Measurements from ENCODE around the gene RAB4B.
"Not testable (repeated sequence)": the region's sequence is repeated elsewhere in the genome, so short reads cannot be mapped to it uniquely, and the experiment has no call there.

The RAB4B gene

GRCh38 chr19:40750874-40751537, 27.0 kb upstream of the RAB4B start, which contains the start of gene SNRPA:
TSS of gene SNRPA (plus strand) at chr19:40751203. CDS start at chr19:40751409, 206 bp downstream.
- DNase-seq = peak; percentile 95

- no peak for DNase-seq
Observed at GRCh38 chr19:40752257-40752781, 25.7 kb upstream of the RAB4B start.

- no peak for DNase-seq
Observed at GRCh38 chr19:40754611-40755247, 23.3 kb upstream of the RAB4B start.

GRCh38 chr19:40755248-40755624, 22.8 kb upstream of the RAB4B start:
- DNase-seq = no peak

- DNase-seq = no peak
Observed at GRCh38 chr19:40755791-40756190, 22.3 kb upstream of the RAB4B start.

- DNase-seq = peak; percentile 74
Observed at GRCh38 chr19:40756502-40757110, 21.4 kb upstream of the RAB4B start.

GRCh38 chr19:40758491-40758890, 19.6 kb upstream of the RAB4B start:
- no peak for DNase-seq

- no peak for DNase-seq
Observed at GRCh38 chr19:40759352-40759751, 18.7 kb upstream of the RAB4B start.

- DNase-seq = no peak
Observed at GRCh38 chr19:40762754-40763470, 15.1 kb upstream of the RAB4B start.

- DNase-seq = no peak
Observed at GRCh38 chr19:40763526-40763925, 14.5 kb upstream of the RAB4B start.

- peak; percentile 76 for DNase-seq
Observed at GRCh38 chr19:40763963-40764362, 14.1 kb upstream of the RAB4B start.

GRCh38 chr19:40766385-40766784, 11.7 kb upstream of the RAB4B start:
- not testable (repeated sequence) for DNase-seq

GRCh38 chr19:40768869-40769268, 9.2 kb upstream of the RAB4B start:
- DNase-seq = no peak

GRCh38 chr19:40771101-40771862, 6.8 kb upstream of the RAB4B start:
- DNase-seq = not testable (repeated sequence)

GRCh38 chr19:40774916-40775631, 3.0 kb upstream of the RAB4B start, which contains the start of gene MIA:
TSS of gene MIA (plus strand) at chr19:40775521. CDS start at chr19:40775543, 22 bp downstream.
- DNase-seq = no peak

- DNase-seq = no peak
Observed at GRCh38 chr19:40775632-40776022, 2.4 kb upstream of the RAB4B start.

GRCh38 chr19:40776364-40776763, 1.7 kb upstream of the RAB4B start:
- DNase-seq = no peak

GRCh38 chr19:40776932-40777644, 959 bp upstream of the RAB4B start:
- DNase-seq = peak; percentile 87

GRCh38 chr19:40777645-40777936, 456 bp upstream of the RAB4B start:
- no peak for DNase-seq

- no peak for DNase-seq
Observed at GRCh38 chr19:40778706-40779284, 748 bp downstream of the RAB4B start.

GRCh38 chr19:40780582-40780981, 2.5 kb downstream of the RAB4B start:
- no peak for DNase-seq
